Iris pigment epithelial cell (primary cell): ENCODE results near the gene C12orf56.
A peak's percentile ranks its signal among the peaks of the same experiment; 100 is the strongest.
"Not testable (repeated sequence)": the region's sequence is repeated elsewhere in the genome, so short reads cannot be mapped to it uniquely, and the experiment has no call there.

Source experiments
- DNase-seq: peaks from one replicate; pipeline ENCODE4 v3.0.0-alpha.2; 2011; ENCODE audit warnings: low read depth

The C12orf56 gene

DNA sequence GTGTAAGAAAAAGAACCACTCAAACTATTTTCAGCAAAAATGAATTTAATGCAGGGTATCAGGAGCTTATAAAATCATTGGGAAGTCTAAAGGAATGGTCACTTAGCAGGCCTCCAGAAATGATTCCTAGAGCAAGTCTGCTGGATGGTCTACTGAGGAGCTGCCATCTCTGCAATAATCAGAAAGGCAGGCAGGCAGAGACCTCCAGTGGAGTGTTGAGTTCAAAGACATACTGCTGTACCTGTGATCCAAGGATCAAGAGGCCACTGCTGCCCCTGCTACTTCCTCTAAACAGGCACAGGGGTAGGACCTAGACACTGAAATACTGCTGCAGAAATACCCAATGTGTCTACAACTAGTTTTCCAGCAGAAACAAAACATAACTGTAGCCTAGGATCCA, 154.0 kb downstream of the C12orf56 start:
- DNase-seq, result peak; percentile 45

DNA sequence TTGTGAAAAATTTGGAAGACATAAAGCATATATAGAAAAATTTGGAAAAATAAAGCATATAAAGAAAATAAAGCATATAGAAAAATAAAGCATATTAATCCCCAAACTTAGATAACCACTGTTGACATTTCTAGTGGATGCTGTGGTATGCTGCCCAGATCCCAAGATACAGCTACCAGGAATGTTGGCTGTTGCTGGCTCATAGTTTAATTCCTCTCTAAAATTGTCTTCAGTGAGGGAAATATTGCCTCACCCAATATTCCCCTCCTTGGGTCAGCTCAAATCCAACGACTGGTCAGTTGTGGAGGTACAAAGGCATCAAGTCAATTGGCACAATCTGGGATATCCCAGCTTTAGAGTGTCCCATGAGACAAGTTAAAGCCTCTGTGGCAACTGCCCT, 158.4 kb downstream of the C12orf56 start:
- no peak for DNase-seq

DNA sequence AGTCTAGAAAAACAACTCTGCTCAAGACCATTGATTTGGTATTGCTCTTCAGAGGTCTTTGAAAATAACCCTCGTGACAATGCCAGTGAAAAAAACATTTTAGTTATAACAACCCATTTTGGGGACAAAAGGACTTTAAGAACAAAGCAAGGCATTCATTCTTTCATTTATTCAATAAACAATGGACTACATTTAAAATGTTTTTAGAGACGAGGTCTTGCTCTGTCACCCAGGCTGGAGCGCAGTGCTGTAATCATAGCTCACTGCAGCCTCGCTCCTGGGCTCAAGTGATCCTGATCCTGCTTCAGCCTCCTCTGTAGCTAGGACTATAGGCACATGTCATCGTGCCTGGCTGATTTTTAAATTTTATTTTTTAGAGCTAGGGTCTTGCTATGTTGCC, 160.8 kb downstream of the C12orf56 start:
- DNase-seq, result no peak

DNA sequence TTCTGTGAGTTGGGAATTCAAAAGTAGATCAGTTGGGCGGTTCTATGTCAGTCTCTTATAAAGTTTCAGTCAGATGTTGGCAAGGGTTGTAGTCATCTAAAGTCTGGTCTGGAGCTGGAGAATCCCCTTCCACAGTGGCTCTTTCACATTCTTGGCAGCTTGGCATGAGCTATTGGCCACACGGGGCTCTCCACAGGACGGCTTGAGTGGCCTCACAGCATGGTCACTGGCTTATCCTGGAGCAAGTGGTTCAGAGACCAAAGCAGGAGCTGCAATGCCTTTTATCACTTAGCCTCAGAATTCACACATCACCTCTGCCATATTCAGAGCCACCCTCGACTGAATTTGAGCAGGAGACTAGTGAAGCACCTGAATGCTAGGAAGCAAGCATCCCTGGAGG, 161.3 kb downstream of the C12orf56 start:
- DNase-seq, result no peak

DNA sequence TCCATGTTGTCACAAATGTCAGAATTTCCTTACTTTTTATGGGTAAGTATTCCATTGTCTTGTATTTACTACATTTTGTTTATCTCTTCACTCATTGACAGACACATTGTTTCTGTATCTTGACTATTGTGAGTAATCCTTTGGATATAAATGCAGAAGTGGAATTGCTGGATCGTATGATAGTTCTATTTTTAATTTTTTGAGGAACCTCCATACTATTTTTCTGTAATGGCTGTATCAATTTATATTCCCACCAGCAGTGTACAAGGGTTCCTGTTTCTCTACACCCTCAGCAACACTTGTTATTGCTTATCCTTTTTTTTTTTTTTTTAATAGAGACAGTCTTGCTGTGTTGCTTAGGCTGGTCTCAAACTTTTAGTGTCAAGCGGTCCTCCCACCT, 164.9 kb downstream of the C12orf56 start:
- no peak for DNase-seq

DNA sequence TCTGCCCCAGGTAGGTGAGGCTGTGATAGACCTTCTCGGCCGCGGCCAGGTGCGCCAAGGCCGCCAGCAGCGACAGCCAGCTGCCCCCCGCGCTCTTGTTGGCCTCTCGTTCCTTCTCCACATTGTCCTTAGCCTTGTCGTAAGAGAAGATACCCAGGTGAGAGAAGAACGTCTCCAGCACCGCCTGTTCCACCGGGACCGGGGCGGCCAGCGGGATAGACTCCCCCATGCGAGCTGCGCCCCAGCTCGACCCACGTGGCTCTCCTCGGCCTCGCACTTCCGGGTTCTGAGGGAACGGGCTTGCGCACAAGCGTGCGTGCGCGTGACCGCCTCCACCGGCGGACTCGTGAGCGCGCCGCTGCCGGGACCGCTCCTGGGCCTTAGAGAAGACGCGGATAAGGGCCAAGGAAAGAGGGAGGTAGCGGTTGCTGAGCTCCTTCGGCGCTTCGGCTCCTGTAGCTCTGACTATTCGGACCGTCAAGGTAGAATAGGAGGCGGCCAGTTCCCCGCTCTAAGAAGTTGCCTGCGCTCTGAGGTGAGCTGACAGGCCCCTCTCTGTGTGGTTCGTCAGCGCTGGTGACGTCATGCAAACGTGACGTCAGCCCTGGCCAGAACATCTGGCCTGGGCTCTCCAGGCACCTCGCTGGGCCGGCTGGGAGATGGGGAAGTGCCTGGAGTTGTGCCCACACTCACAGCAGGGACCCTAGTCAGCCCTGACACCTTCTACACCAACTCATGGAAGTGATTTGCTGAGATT, 168.4 kb downstream of the C12orf56 start, which contains the start of gene KICS2:
TSS of gene KICS2 (minus strand) at position 288 of the 757 bp plus-strand sequence. CDS start at position 229, 59 bp downstream.
- peak; percentile 97 for DNase-seq

DNA sequence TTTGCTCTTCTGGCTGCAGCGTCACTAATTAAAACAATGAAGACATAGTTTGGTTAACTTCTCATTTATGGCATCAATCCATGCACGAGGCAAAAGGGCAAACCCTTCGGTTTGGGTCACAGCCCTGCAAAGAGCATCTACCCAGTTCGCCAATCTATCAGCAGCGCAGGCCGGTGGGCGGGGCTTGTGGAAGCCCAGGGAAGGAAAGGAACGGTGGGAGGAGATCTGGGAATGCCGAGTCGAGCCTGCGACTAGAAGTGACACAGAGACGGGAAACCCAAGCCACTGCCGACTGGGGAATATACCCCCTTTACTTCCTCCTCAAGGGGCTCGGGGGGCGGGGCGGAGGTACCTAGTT, 168.9 kb downstream of the C12orf56 start:
- peak; percentile 62 for DNase-seq

DNA sequence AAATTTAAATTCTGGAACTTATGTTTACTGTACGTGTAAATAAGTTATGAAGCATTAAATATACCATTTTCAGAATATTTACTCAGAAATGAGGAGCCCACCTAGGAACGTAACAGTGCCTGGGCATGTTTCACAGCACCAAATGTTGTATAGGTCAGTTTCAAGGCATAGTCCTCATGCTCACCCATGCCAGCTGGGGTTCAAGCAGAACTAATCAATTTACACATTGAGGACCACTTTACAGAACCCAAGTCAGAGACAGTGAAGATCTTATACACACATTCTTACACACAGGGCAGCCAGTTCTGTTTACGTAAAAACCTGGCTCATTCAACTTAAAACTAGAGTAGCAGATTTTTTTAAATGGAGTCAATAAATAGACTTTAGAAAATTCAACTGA, 170.5 kb downstream of the C12orf56 start:
- DNase-seq, result no peak

DNA sequence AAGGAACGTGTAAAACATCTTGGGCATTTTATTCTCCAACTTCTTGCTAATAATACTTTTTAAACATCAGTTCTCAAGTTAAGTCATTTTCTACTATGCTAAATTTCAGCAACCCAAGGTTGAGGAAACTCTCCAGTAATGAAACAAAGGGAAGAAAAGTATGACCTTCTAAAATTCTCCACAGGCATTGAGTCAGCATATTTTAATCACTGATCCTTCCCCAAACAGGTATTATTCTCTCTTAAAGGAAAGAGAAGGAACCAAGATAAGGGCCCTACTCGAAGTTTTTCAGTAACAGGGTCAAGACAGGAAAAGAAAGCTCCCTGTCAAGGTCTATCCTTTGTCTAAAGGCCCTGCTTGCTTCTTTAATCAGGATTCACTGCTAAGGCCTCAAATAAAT, 171.4 kb downstream of the C12orf56 start:
- no peak for DNase-seq

DNA sequence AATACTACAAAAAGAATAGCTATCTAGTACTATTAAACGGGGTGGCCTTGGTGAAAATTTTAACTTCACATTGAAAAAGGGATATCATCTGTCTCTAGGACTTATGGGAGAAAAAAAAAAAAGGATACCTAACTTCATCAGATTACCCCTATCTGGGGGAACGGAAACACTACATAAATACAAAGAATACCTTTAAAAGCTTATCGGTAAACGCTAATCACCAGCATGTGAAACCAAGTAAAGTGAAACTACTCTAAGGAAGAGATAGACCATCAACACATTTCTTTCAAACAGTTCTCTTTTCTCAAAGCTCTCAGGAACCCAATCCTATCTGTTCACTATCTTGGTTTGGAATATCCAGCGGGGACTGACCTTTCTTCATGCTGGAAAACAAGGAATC, 172.0 kb downstream of the C12orf56 start:
- DNase-seq, result no peak

DNA sequence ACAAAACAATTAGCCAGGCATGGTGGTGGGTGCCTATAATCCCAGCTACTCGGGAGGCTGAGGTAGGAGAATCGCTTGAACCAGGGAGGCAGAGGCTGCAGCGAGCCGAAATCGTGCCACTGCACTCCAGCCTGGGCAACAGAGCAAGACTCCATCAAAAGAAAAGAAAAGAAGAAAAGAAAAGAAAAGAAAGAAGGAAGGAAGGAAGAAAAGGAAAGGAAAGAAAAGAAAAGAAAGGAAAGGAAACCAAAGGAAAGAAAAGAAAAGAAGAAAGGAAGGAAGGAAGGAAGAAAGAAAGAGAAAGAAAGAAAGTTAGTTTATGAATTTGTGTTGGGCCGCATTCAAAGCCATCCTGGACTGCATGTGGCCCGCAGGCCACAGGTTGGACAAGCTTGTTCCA, 172.9 kb downstream of the C12orf56 start:
- not testable (repeated sequence) for DNase-seq

DNA sequence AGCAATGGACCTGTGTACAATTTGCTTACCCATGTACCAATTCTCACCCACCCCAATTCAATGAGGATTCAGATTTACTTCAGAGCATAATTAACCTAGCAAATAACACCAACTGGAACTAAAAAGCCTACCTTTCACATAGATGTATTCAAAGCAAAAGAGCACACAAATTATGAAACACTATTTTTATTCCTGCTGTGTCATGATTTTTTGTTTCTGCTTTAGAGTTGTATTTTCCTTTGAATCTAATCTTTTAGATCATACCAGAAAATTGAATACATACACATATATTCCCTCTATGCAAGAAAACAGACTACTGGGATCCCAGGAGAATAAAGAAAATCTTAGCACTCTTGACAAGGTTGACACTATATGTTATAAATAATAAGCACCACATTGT, 174.3 kb downstream of the C12orf56 start:
- no peak for DNase-seq
